Measurements from ENCODE around the gene NFRKB. TPM values are rescaled to one million over a fixed set of nuclear protein-coding genes. Genes with fewer than 3 reads are reported as not detected.

Gene NFRKB
- total RNA-seq, 1 donor from 2014 or later, result 22.3 TPM

- Histone ChIP-seq H3K36me3 (peaks cover 34% of the 10 kb centered on the region), H3K9me3 (no peaks in the 10 kb centered on the region), H3K4me3 (peak overlapping the region; percentile 76), H3K27ac (peak overlapping the region; percentile 84), H3K27me3 (no peaks in the 10 kb centered on the region), H3K4me1 (peaks cover 16% of the 10 kb centered on the region)
- intact Hi-C loops (cut with DNase I), result no loop called here
- TF ChIP-seq CTCF (IDR thresholded peaks at IDR 0.05), result no peak
- DNase-seq, result no peak
- ATAC-seq, result no peak
Observed at GRCh38 chr11:129894278-129895125, 876 bp downstream of the NFRKB start.

- Histone ChIP-seq H3K4me3 (no peak overlapping the region), H3K36me3 (peaks cover 92% of the 10 kb centered on the region), H3K4me1 (peaks cover under 1% of the 10 kb centered on the region), H3K27me3 (no peaks in the 10 kb centered on the region), H3K27ac (no peak overlapping the region), H3K9me3 (no peaks in the 10 kb centered on the region)
- DNase-seq (no peak), ATAC-seq (no peak)
- intact Hi-C loops (cut with DNase I), result no loop called here
- TF ChIP-seq CTCF (IDR thresholded peaks at IDR 0.05), result no peak
Observed at GRCh38 chr11:129888451-129888850, 6.9 kb downstream of the NFRKB start.

GRCh38 chr11:129885381-129885780, 10.0 kb downstream of the NFRKB start:
- Histone ChIP-seq H3K27me3 (no peaks in the 10 kb centered on the region), H3K4me3 (no peak overlapping the region), H3K36me3 (peaks cover 96% of the 10 kb centered on the region), H3K27ac (no peak overlapping the region), H3K4me1 (no peaks in the 10 kb centered on the region), H3K9me3 (no peaks in the 10 kb centered on the region)
- ATAC-seq (no peak), DNase-seq (no peak)
- no peak for TF ChIP-seq CTCF (IDR thresholded peaks at IDR 0.05)
- intact Hi-C loops (cut with DNase I), result no loop called here

GRCh38 chr11:129884581-129884980, 10.8 kb downstream of the NFRKB start:
- Histone ChIP-seq H3K9me3 (no peaks in the 10 kb centered on the region), H3K27me3 (no peaks in the 10 kb centered on the region), H3K27ac (no peak overlapping the region), H3K4me1 (no peaks in the 10 kb centered on the region), H3K4me3 (no peak overlapping the region), H3K36me3 (peaks cover 97% of the 10 kb centered on the region)
- no peak for TF ChIP-seq CTCF (IDR thresholded peaks at IDR 0.05)
- ATAC-seq (no peak), DNase-seq (no peak)
- intact Hi-C loops (cut with DNase I), result no loop called here

GRCh38 chr11:129881570-129882170, 13.7 kb downstream of the NFRKB start:
- TF ChIP-seq CTCF (IDR thresholded peaks at IDR 0.05), result peak; percentile 35
- intact Hi-C loops (cut with DNase I), result no loop called here
- Histone ChIP-seq H3K4me1 (no peaks in the 10 kb centered on the region), H3K9me3 (no peaks in the 10 kb centered on the region), H3K4me3 (no peak overlapping the region), H3K36me3 (peaks cover 100% of the 10 kb centered on the region), H3K27me3 (no peaks in the 10 kb centered on the region), H3K27ac (no peak overlapping the region)
- no peak for DNase-seq
- ATAC-seq, result peak; percentile 71

All from upper lobe of right lung (tissue), 1 donor.